M059J (cell line): ENCODE results near the gene MSH5. TPM values are rescaled to one million over a fixed set of nuclear protein-coding genes. Genes with fewer than 3 reads are reported as not detected.

Experiments used
- DNase-seq: peaks from one replicate; pipeline ENCODE4 v3.0.0-alpha.2; 2012; ENCODE audit warnings: low read depth
- total RNA-seq: library from RNA; depleted of rRNA; stranded (reverse); fragments of >200 nt; shearing (Covaris generic); gene quantifications from 2 replicates; pipeline ENCODE4 v1.2.3, GENCODE V29; 2014

The MSH5 gene
- total RNA-seq, 1 experiment from 2014 or later: 12.8 TPM

- DNase-seq: peak; percentile 55
Measured at GRCh38 chr6:31712296-31712695, 27.5 kb upstream of the MSH5 start.

- DNase-seq: no peak
Measured at GRCh38 chr6:31713465-31713864, 26.3 kb upstream of the MSH5 start.

DNA sequence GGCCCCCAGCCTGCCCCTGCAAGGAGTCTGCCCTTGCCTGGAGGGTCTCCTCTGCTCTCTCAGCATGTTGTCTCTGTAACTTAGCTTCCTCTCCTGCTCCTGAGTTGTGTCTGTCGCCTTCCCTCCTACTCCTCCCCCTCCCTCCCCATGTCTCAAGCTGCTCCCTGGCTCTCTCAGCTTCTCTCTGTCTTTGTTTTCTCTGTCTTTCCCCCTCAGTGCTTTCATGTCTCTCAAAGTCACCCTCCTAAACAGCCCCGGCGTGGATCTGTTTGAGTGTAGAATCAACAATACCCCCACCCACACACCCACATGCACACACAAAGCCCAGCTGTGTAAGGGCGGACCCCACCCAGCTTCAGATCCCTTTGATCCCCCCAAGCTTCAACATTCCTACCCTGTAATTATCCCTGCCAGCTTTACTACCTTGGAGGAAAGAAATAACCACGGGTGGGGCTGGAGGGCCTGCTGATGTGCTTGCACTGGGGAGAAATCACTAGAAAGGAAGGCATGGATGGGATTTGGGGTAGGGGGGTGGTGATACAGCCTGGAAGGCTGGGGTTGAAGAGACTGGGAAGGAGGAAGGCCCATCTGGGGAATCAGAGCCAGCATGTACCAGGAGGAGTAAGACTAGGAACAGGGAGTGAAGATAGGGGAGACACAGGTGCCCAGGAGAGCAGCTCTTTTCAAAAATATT, 25.7 kb upstream of the MSH5 start:
- DNase-seq: no peak

GRCh38 chr6:31715022-31715958, 24.5 kb upstream of the MSH5 start, which contains the start of gene LY6G6D:
Gene LY6G6D, plus strand, starts transcription at chr6:31715348. Its CDS starts 8 bp downstream, at chr6:31715356.
- no peak for DNase-seq

DNA sequence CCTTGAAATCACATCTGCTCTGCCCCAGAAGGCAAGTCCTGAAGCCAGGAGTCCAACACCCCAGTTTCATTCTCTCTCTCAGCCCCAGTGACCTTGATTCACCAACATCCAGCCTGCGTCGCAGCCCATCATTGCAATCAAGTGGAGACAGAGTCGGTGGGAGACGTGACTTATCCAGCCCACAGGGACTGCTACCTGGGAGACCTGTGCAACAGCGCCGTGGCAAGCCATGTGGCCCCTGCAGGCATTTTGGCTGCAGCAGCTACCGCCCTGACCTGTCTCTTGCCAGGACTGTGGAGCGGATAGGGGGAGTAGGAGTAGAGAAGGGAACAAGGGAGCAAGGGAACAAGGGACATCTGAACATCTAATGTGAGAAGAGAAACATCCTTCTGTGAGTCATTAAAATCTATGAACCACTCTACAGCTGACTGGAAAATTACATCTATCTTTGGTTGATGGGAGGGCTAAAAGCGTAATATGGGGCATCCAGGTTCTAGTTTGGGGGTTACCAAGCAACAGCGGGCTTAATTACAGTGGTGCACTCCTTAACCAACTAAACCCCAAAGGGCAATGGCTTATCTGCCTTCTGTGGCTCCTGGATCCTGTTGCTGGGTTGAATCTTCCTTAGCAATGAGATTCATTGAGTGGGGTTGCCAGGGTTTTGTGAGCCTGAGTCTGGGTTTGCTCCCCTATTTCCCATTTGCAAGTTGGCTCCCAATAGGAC, 22.1 kb upstream of the MSH5 start:
- no peak for DNase-seq

DNA sequence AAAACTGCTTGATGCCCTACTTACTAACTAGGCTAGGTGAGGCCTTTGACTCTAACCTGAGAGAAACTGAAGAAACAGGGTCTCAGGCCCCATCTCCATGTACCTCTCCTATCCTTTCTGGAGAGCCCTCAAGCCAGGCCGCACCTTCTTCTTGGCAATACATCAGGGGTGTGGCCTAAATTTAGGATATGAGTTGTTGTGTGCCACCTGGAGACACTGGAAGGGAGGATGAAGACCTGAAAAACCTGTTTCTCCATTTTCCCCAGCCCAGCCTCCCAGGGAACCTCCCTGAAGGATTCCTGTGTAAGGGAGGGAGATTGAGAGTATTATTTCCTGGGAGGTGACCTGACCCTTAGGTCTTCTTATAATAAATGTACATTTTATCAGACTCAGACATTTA, 21.5 kb upstream of the MSH5 start:
- DNase-seq: no peak

GRCh38 chr6:31719001-31719400, 20.8 kb upstream of the MSH5 start:
- DNase-seq: no peak

GRCh38 chr6:31720196-31720770, 19.5 kb upstream of the MSH5 start:
- no peak for DNase-seq

DNA sequence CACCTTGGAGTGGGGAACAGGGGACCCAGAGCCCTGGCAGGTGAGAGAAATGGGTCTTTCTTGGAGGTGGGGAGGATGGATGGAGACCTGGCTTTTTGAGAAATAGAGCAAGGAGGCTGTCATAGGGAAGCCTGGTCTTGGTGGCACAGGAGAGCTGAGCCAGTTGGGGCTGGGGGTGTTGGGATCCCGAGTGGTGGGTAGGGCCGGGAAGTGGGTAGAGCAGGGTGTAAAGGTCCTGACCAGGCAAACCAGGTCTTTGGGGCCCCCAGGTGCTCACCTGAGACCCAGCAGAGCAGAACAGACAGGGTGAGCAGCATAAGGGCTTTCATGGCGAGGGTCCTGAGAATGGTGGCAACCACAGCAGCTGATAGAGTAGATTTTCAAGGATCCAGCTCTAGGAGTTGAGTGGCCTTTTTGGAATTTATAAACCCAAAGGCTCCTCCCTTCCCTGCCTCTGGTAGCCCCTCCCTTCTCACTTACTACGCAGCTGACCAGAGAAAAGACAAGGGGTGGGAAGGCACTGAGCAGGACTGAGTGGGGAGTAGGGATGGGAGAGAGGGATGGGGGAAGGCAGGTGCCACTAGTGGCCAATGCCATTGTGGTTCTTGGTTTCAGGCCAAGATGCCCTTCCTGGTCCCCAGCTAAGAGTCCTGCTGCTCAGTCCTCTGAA, 18.3 kb upstream of the MSH5 start, which contains the start of gene LY6G6C:
LY6G6C (minus strand) TSS at position 396 of the 670 bp plus-strand sequence; CDS start at position 329, 67 bp downstream.
- no peak for DNase-seq

GRCh38 chr6:31722173-31722572, 17.6 kb upstream of the MSH5 start:
- DNase-seq: no peak

- DNase-seq: no peak
Measured at GRCh38 chr6:31723245-31723979, 16.4 kb upstream of the MSH5 start, which contains the start of gene MPIG6B. Gene MPIG6B, plus strand, starts transcription at chr6:31723373. Its CDS starts 11 bp downstream, at chr6:31723384.

DNA sequence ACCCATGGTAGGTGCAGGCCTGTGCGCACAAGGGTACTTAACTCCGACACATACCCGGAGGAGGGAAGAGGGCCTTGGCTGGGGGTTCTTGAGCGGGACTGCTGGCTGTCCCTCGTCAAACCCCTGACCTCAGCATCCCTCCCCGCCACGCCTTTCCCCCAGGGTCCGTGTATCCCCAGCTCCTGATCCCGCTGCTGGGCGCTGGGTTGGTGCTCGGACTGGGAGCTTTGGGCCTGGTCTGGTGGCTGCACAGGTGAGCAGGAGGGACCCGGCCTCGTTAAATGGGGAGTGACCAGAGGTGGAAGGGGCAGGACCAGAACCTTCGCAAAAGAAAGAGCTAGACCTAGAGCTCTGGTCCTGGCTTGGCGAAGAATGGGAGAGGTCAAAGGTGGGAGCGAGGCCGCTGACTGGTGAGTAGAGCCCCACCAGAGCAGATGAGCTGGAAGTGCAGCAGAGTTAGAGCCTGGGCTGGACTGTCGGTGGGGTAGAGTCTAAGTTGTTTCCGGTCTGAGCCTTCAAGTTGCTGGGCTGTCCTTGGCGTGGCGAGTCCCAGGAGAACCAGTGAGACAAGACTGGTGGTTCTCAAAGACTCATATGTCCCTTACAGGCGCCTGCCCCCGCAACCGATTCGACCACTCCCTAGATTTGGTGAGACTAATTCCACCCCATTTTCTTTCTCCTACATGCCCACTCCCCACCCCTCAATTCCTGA, 15.7 kb upstream of the MSH5 start:
- no peak for DNase-seq

GRCh38 chr6:31725502-31726350, 14.1 kb upstream of the MSH5 start:
- DNase-seq: no peak

GRCh38 chr6:31727034-31727716, 12.6 kb upstream of the MSH5 start:
- DNase-seq: no peak

DNA sequence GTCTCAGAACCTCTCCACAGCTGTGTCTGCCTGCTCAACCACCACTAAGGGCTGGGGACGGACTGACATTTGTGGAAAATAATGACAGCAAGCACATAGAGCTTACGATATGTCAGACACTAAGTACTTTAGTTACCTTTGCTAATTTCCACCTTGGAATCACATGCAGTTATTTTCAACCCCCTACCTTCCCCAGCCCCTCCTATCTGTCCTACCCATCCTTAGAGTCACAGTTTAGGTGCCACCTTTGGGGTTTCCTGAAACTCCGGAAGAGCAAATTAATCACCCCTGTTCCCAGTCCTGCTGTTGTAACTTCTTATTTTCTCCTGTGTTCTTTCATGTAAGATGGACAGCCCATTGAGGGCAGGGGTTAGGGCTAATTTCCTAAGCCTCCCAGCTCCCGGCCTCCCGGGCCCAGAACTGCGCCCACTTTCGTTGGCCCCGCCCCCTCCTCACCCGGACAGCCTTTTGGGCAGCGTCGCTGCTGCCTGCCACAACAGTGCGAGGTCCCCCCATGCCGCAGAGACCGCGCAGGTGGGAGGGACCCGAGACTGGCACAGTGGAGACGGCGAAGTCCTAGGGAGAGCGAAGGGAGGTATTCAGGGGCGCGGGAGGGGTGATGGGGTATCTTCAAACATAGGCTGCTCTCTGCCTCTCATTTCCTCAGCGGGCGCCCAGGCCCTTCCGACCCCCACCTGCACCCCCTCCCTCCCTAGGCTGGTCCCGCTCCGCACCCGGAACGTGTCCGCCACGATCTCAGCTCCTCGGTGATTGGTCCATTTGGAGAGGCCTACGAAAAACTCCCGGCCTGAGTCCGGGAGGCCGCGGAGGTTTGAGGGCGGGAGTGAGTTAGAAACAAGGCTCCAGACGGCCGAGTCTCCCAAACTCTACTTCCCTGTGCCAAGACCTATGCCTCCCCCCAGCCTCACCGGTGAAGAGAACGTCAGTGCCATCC, 11.8 kb upstream of the MSH5 start:
- no peak for DNase-seq

DNA sequence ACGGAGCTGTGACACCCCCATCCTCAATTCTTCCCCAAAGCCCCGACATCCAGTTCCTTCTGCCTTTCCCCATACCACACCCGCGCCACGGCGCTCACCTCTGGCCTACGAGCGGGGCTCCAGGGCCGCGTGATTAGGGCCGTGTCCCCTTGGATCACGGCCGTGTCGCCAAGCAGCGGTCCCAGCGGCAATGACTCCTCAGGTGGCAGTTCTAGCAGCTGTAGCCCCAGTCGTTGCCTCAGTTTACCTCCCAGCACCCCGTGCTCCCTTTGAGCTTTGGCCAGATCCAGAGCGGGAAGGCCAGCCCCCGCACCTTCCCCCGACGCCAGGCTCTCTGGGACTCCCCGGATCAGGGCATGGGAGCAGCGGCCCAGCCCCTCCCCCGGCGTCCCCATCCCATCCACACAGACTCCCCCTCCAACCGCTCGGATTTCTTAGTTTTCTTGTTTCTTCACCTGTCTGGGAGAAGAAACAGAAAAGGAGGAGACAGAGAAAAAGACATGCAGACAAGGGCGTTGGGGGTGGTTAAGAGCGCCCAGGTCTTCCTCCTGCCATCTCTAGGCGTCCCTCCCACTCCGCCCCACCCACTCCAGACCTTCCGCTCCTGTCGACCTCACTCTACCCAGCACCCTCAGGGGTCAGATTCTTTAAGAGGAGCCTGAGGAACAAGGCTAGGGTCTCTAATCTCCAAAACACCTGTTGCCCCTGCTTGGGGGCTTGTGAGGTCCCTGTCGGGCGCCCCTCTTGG, 10.9 kb upstream of the MSH5 start, which contains the start of gene DDAH2:
DDAH2 (minus strand) TSS at position 533 of the 748 bp plus-strand sequence; CDS start at position 395, 138 bp downstream.
- no peak for DNase-seq
